HEK293 (cell line): ENCODE data around the gene FOSL1.

ENCODE experiments used
- CTCF ChIA-PET: fragments of 350-600 bp; formaldehyde crosslinking; extraction: SDS; loops from one replicate; lab custom pipeline; 2021; ENCODE audit warnings: antibody characterized with exemption; lab: Yijun Ruan, JAX
- POLR2A ChIA-PET: fragments of 300-600 bp; formaldehyde crosslinking; extraction: SDS; loops from one replicate; lab custom pipeline; 2020; ENCODE audit warnings: antibody characterized with exemption, inconsistent platforms; lab: Yijun Ruan, JAX
- H3K27ac ChIP-seq: fragments of 200-500 bp; sonication (Bioruptor generic); 2 replicates; pipeline ENCODE4 v1.5.1; 2014; ENCODE audit warnings: low read depth, low read length, control low read depth, inconsistent platforms; ENCODE audit errors: extremely low read depth
- H3K36me3 ChIP-seq, 2 experiments: fragments of 200-500 bp in 1 of 2; sonication (Bioruptor generic) in 1 of 2; 1 replicate in 1 of 2; 2 replicates in 1 of 2; pipeline ENCODE4 v1.5.1; 2014 to 2017; ENCODE audit warnings: inconsistent platforms in 2 of 2, low read length in 2 of 2; ENCODE audit not compliant: control insufficient read depth in 2 of 2, insufficient read depth in 1 of 2
- H3K4me1 ChIP-seq: fragments of 200-500 bp; sonication (Bioruptor generic); 2 replicates; pipeline ENCODE4 v1.5.1; 2014; ENCODE audit warnings: mild to moderate bottlenecking, low read length, inconsistent platforms; ENCODE audit not compliant: control insufficient read depth, insufficient read depth
- H3K4me3 ChIP-seq: 2 replicates; pipeline ENCODE4 v1.5.1; 2011; ENCODE audit warnings: low read depth, mild to moderate bottlenecking, control low read depth, low read length, moderate library complexity
- H3K9me3 ChIP-seq: fragments of 200-500 bp; sonication (Bioruptor generic); 2 replicates; pipeline ENCODE4 v1.5.1; 2014; ENCODE audit warnings: low read depth, low read length, inconsistent platforms; ENCODE audit not compliant: control insufficient read depth, insufficient read depth
- AEBP2 ChIP-seq: fragments of 450-650 bp; formaldehyde crosslinking; IDR thresholded peaks from 2 replicates; pipeline ENCODE4 v1.5.1; 2016; ENCODE audit warnings: missing biosample characterization, missing genetic modification characterization, borderline replicate concordance
- FEZF1 ChIP-seq: fragments of 450-650 bp; formaldehyde crosslinking; IDR thresholded peaks from 2 replicates; pipeline ENCODE4 v1.5.1; 2016; ENCODE audit warnings: missing biosample characterization, missing genetic modification characterization
- GFI1B ChIP-seq: fragments of 450-650 bp; formaldehyde crosslinking; IDR thresholded peaks from 2 replicates; pipeline ENCODE4 v1.5.1; 2016; ENCODE audit warnings: missing biosample characterization, missing genetic modification characterization
- KLF7 ChIP-seq: fragments of 450-650 bp; formaldehyde crosslinking; IDR thresholded peaks from 2 replicates; pipeline ENCODE4 v1.5.1; 2016; ENCODE audit warnings: missing biosample characterization, missing genetic modification characterization, borderline replicate concordance
- SETDB1 ChIP-seq: IDR thresholded peaks from one replicate; pipeline ENCODE4 v1.6.1; 2017; ENCODE audit warnings: mild to moderate bottlenecking, low read length, moderate library complexity, mixed read lengths; ENCODE audit not compliant: insufficient read length
- ZBTB11 ChIP-seq: fragments of 450-650 bp; formaldehyde crosslinking; conservative IDR thresholded peaks from 2 replicates; pipeline ENCODE4 v1.5.1; 2016; ENCODE audit warnings: low read depth, missing biosample characterization, missing genetic modification characterization
- ZBTB20 ChIP-seq: fragments of 450-650 bp; formaldehyde crosslinking; IDR thresholded peaks from 2 replicates; pipeline ENCODE4 v1.5.1; 2016; ENCODE audit warnings: missing biosample characterization, missing genetic modification characterization
- ZBTB44 ChIP-seq: fragments of 450-650 bp; IDR thresholded peaks from 2 replicates; pipeline ENCODE4 v1.5.1; 2018; ENCODE audit warnings: missing biosample characterization, mild to moderate bottlenecking, missing genetic modification characterization
- ZEB2 ChIP-seq: fragments of 450-650 bp; formaldehyde crosslinking; IDR thresholded peaks from 2 replicates; pipeline ENCODE4 v1.5.1; 2016; ENCODE audit warnings: missing biosample characterization, missing genetic modification characterization
- ZFP69B ChIP-seq: fragments of 450-650 bp; formaldehyde crosslinking; IDR thresholded peaks from 2 replicates; pipeline ENCODE4 v1.5.1; 2016; ENCODE audit warnings: missing biosample characterization, missing genetic modification characterization
- ZNF138 ChIP-seq: fragments of 450-650 bp; formaldehyde crosslinking; IDR thresholded peaks from 2 replicates; pipeline ENCODE4 v1.5.1; 2016; ENCODE audit warnings: missing biosample characterization, missing genetic modification characterization, borderline replicate concordance
- ZNF302 ChIP-seq: fragments of 450-650 bp; formaldehyde crosslinking; IDR thresholded peaks from 2 replicates; pipeline ENCODE4 v1.5.1; 2016; ENCODE audit warnings: missing biosample characterization, missing genetic modification characterization, low read depth
- ZNF501 ChIP-seq: fragments of 450-650 bp; formaldehyde crosslinking; IDR thresholded peaks from 2 replicates; pipeline ENCODE4 v1.5.1; 2016; ENCODE audit warnings: missing biosample characterization, missing genetic modification characterization
- ZNF707 ChIP-seq: fragments of 450-650 bp; formaldehyde crosslinking; IDR thresholded peaks from 2 replicates; pipeline ENCODE4 v1.5.1; 2016; ENCODE audit warnings: missing biosample characterization, missing genetic modification characterization
- TF ChIP-seq, protein P1 (sequence below): fragments of 450-650 bp; formaldehyde crosslinking; IDR thresholded peaks from 2 replicates; pipeline ENCODE4 v1.5.1; 2016; ENCODE audit warnings: missing biosample characterization, missing genetic modification characterization
- TF ChIP-seq, protein P2 (sequence below): fragments of 450-650 bp; formaldehyde crosslinking; IDR thresholded peaks from 2 replicates; pipeline ENCODE4 v1.5.1; 2016; ENCODE audit warnings: missing biosample characterization, missing genetic modification characterization

Gene FOSL1

DNA sequence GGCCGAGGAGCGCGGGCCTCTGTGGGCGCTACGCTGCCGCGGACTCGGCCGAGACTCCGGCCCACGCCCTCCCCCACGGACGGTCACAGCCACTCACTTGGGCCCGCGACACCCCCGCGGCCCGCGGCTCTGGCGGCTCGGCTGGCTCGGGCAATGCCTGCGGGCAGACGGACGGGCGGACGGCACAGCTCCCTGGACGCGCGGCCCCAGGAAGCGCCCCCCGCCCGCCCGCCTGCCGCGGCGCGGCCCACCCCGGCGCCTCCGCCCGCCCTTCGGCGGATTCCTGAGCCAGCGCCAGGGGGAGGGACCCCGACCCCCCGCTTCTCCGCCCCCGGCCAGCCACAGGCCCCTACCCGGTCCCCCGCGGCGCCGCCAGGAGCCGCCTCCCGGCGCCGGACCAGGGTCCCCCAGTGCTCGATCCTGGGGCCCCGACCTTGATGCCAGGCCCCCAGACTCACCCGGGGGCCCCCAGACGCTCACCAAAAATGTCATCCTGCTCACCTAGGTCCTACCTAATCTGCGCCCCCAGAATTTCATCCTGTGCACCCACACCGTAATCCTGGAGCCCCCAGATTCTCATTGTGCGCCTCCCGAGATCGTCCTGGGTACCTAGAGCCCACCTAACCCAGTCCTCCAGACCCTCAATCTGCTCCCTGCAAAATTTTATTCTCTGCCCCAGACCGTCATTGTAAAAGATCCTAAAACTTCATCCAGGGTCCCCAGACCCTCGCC is 27.4 kb downstream of the FOSL1 start, which contains the start of gene EFEMP2:
Gene EFEMP2 (minus strand): TSS at position 215 of the 732 bp plus-strand sequence. CDS start 446 bp downstream, outside the sequence.
- peak within 1 kb of the TSS; percentile 44 for H3K4me3 ChIP-seq
- POLR2A ChIA-PET = interaction anchor here (1.1 to 6.6 kb wide), 5 partner anchors 12 to 16 kb away, joined by 3 to 111 read pairs (median 9); partner anchors contain the start of genes CFL1, FIBP and MUS81
- no peaks in the 10 kb centered on the region for H3K9me3 ChIP-seq
- H3K27ac ChIP-seq = no peak within 1 kb of the TSS
- TF ChIP-seq KLF7 (tag by site-specific recombination) (no peak), GFI1B (no peak), ZBTB20 (tag by site-specific recombination) (0 out of 2 replicates have a peak, but pooled peaks have one; percentile 20)
- TF ChIP-seq, protein P1, sequence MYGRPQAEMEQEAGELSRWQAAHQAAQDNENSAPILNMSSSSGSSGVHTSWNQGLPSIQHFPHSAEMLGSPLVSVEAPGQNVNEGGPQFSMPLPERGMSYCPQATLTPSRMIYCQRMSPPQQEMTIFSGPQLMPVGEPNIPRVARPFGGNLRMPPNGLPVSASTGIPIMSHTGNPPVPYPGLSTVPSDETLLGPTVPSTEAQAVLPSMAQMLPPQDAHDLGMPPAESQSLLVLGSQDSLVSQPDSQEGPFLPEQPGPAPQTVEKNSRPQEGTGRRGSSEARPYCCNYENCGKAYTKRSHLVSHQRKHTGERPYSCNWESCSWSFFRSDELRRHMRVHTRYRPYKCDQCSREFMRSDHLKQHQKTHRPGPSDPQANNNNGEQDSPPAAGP (tag by site-specific recombination) = no peak
- H3K4me1 ChIP-seq = no peaks in the 10 kb centered on the region
- peaks cover 0 to 8% of the 10 kb centered on the region in 2 experiments; a peak in 1 of 3 replicates for H3K36me3 ChIP-seq
- CTCF ChIA-PET = interaction anchor here (0.6 to 4.2 kb wide), 7 partner anchors 12 to 272 kb away, joined by 3 to 37 read pairs (median 17); partner anchors contain the start of genes CCDC85B, FIBP and MUS81

DNA sequence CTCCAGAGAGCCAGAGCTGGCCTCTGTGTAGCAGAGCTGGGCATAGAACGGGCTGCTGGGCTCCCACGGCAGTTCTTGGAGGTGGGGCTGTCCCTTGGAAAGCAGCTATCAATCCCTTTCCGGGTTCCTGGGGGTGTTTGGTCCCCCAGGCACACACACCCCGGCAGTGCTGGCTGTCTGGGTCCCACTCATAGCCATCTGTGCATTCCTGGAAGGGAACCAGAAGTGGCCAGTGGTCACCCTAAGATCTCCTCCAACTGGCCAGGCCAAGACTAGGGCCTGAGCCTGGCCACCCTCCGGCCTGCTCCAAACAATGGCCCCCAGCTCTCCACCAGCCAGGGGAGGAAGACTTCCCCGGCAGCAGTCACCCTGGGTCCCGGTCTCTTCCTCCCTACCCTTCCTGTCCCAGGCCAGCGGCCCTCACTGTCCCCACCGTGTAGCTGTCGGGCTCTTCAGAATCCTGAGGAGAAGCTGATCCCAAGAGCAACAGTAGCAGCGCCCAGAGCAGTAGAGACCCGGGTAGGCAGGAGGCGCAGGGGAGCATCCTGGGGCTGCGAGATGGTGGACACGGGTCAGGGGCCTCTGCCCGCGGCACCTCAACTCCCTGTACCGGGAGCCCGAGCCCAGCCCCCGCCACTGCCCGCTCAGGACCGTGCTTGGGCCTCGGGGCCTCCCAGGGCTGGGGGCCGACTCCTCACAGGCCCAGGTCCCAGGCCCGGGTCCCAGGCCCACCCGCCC is 28.2 kb downstream of the FOSL1 start:
- TF ChIP-seq ZBTB44 (tag by site-specific recombination) = no peak
- TF ChIP-seq ZNF302 (tag by site-specific recombination) = no peak
- TF ChIP-seq, protein P2, sequence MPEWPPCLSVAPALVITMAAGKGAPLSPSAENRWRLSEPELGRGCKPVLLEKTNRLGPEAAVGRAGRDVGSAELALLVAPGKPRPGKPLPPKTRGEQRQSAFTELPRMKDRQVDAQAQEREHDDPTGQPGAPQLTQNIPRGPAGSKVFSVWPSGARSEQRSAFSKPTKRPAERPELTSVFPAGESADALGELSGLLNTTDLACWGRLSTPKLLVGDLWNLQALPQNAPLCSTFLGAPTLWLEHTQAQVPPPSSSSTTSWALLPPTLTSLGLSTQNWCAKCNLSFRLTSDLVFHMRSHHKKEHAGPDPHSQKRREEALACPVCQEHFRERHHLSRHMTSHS (tag by site-specific recombination) = no peak
- TF ChIP-seq AEBP2 = no peak
- TF ChIP-seq ZBTB11 (tag by site-specific recombination) = no peak
- TF ChIP-seq ZEB2 (tag by site-specific recombination) = no peak
- TF ChIP-seq ZNF501 (tag by site-specific recombination) = no peak
- no peak for TF ChIP-seq ZNF138 (tag by site-specific recombination)
- TF ChIP-seq ZNF707 = no peak
- TF ChIP-seq FEZF1 (tag by site-specific recombination) = no peak
- TF ChIP-seq SETDB1 = no peak
- TF ChIP-seq ZFP69B = no peak
- TF ChIP-seq, all 188 proteins: peak for 0
- Histone ChIP-seq H3K4me1 (no peaks in the 10 kb centered on the region), H3K27ac (no peak overlapping the region), H3K9me3 (no peaks in the 10 kb centered on the region), H3K4me3 (no peak overlapping the region), H3K36me3 (peaks cover 0 to 13% of the 10 kb centered on the region in 2 experiments; a peak in 1 of 3 replicates)
- ChIA-PET CTCF (interaction anchor here (0.6 to 4.2 kb wide), 7 partner anchors 12 to 271 kb away, joined by 3 to 37 read pairs (median 4); partner anchors contain the start of genes FIBP and MUS81), POLR2A (interaction anchor here (0.6 to 6.6 kb wide), 7 partner anchors 9 to 122 kb away, joined by 3 to 111 read pairs (median 4); partner anchors contain the start of genes CCDC85B, CFL1, MUS81 and SNX32)
